GM10847 (cell line): ENCODE data around the gene SFMBT1.

ENCODE experiments used
- POLR2A ChIP-seq: IDR thresholded peaks from 2 replicates; pipeline ENCODE4 v1.6.1; 2011; ENCODE audit not compliant: insufficient read length; ENCODE audit errors: extremely low read depth

The SFMBT1 gene

GRCh38 chr3:52893723-52894122, 152.2 kb downstream of the SFMBT1 start:
- no peak for TF ChIP-seq POLR2A

GRCh38 chr3:52892625-52893311, 153.1 kb downstream of the SFMBT1 start:
- TF ChIP-seq POLR2A = no peak

- no peak for TF ChIP-seq POLR2A
Observed at GRCh38 chr3:52892290-52892624, 153.6 kb downstream of the SFMBT1 start.

- no peak for TF ChIP-seq POLR2A
Observed at GRCh38 chr3:52891615-52892081, 154.2 kb downstream of the SFMBT1 start.

- TF ChIP-seq POLR2A = no peak
Observed at GRCh38 chr3:52891164-52891563, 154.7 kb downstream of the SFMBT1 start.

GRCh38 chr3:52890735-52891134, 155.1 kb downstream of the SFMBT1 start:
- no peak for TF ChIP-seq POLR2A

GRCh38 chr3:52889901-52890300, 156.0 kb downstream of the SFMBT1 start:
- no peak for TF ChIP-seq POLR2A

- no peak for TF ChIP-seq POLR2A
Observed at GRCh38 chr3:52887166-52887565, 158.7 kb downstream of the SFMBT1 start.

- TF ChIP-seq POLR2A = no peak
Observed at GRCh38 chr3:52886049-52886730, 159.7 kb downstream of the SFMBT1 start.

GRCh38 chr3:52882377-52882776, 163.5 kb downstream of the SFMBT1 start:
- no peak for TF ChIP-seq POLR2A

GRCh38 chr3:52881871-52882270, 164.0 kb downstream of the SFMBT1 start:
- TF ChIP-seq POLR2A = no peak

GRCh38 chr3:52880474-52880873, 165.4 kb downstream of the SFMBT1 start:
- no peak for TF ChIP-seq POLR2A

- no peak for TF ChIP-seq POLR2A
Observed at GRCh38 chr3:52880047-52880446, 165.8 kb downstream of the SFMBT1 start.

GRCh38 chr3:52879581-52879980, 166.3 kb downstream of the SFMBT1 start:
- no peak for TF ChIP-seq POLR2A

- TF ChIP-seq POLR2A = no peak
Observed at GRCh38 chr3:52879090-52879489, 166.8 kb downstream of the SFMBT1 start.

- no peak for TF ChIP-seq POLR2A
Observed at GRCh38 chr3:52877085-52877484, 168.8 kb downstream of the SFMBT1 start.
